ENCODE results near the gene TAF6.
"Not testable (repeated sequence)": the region's sequence is repeated elsewhere in the genome, so short reads cannot be mapped to it uniquely, and the experiment has no call there.

TAF6 gene

DNA sequence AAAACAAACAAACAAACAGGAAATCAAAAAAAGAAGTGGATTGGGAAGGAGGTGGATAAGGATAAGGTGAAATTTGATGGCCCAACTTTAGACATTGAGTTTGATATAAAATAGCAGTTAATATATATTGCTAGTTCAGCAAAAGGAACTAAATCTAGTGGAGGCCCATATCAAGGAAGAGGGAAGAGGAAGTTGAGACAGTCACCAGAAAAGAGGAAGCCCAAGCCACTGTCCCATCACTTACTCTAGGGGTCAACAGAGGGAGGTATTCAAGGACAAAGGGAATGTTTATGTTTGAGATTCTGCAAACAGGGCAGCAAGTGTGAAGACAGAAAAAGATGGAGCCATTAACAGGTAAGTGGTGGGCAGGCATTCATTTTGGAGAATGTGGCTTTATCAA is 33.2 kb upstream of the TAF6 start:
- no peak for DNase-seq

DNA sequence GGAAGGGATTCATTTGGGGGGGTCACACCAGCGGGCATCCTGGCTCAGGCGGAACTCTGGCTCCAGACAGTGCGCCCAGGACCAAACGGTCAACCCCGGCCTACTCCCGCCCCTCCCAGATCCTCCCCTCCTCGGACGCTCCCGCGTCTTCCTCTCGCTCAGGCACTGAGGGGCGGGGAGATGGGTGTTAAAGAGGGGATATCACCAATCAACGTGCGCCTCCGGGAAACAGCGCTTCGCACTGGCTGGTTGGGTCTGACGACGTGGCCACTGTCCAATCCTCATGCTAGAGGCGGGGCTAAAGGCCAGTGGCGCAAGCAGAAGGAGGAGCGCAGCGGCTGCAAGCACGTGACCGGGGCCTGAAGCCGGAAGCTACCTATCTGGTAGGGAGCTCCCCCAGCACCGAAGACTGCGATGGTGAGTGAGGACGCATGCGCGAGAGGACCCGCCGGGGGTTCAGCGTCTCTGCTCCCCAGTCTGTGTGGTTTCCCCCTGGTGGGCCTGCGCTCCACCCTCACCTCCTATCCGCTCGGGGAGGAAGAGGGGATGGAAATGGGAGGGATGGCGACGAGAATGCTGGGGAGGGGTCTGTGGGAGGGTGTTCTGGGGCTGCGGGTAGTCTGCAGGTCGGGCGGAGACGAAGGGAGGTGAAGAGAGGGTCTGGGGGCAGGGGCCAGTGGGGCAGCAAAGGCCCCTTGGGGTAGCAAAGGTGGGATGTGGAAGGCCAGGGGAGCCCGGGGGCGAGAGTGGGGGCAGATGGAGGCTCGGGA is 29.6 kb upstream of the TAF6 start, which contains the start of gene LAMTOR4:
TSS of gene LAMTOR4 (plus strand) at position 360 of the 770 bp plus-strand sequence. CDS start at position 415, 55 bp downstream.
- peak; percentile 99 for DNase-seq

DNA sequence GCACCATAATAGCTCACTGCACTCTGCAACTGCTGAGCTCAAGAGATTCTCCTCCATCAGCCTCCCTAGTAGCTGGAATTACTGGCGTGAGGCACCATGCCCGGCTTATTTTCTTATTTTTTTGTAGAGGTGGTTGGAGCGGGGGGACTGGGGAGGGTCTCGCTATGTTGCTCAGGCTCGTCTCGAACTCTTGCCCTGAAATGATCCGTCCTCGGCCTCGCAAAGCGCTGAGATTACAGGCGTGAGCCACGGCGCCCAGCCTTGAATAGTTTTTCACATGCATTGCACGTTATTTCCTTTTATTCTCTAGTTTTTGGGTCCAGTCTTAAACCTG is 29.0 kb upstream of the TAF6 start:
- DNase-seq, result no peak

DNA sequence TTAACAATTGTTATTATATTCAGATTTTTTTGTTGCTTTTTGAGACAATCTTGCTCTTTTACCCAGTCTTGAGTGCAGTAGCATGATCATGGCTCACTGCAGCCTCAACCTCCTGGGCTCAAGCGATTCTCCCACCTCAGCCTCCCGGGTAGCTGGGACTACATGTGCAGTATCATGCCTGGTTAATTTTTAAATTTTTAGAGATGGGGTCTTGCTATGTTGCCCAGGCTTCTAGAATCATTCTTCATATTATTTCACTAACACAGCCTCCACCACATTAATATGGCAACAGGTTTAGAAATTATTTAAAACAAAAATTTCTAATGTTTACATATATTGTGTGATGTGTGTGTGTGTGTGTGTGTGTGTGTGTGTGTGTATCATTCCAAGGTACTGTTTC is 28.1 kb upstream of the TAF6 start:
- no peak for DNase-seq

DNA sequence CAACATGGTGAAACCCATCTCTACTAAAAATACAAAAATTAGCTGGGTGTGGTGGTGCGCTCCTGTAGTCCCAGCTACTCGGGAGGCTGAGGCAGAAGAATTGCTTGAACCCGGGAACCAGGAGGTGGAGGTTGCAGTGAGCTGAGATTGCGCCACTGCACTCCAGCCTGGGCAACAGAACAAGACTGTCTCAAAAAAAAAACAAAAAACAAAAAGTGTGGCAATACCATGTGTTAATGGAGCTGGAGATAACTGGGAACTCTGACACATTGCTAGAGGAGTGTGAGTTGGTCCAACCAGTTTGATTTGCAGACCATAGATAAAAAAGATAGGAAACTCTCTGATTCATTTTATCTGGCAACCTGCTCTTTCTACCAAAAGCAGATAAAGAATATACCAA is 27.2 kb upstream of the TAF6 start:
- peak; percentile 68 for DNase-seq

DNA sequence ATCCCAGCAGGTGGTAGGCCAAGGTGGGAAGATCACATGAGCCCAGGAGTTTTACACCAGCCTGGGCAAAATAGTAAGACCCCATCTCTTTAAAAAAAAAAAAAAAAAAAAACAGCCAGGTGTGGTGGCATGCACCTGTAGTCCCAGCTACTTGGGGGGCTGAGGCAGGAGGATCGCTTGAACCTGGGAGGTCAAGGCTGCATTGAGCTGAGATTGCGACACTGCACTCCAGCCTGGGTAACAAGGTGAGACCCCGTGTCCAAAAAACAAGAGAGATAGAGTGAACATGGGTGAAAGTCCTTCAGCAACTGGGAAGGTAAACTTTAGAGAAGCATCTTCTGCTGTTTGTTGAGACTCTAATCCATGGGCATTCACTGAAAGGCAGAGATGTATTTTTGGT is 23.3 kb upstream of the TAF6 start:
- no peak for DNase-seq

DNA sequence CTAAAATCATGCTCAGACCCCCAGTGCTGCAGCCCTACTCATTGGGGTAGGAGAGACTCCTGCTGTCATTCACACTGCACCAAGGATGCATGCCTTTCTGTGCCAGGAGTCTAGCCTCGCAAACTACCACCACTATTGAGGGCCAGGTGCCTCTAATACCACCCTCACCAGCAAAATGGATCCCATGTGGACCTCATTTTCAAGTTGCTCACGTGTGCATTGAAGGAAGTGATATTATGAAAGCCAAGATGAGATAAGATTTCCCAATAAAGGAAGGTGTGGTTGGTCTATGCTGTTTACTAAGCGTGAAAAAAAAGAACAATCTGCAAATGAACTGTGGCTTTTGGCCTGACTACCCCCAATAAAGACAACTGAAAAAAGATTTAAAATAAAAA is 22.4 kb upstream of the TAF6 start:
- no peak for DNase-seq

DNA sequence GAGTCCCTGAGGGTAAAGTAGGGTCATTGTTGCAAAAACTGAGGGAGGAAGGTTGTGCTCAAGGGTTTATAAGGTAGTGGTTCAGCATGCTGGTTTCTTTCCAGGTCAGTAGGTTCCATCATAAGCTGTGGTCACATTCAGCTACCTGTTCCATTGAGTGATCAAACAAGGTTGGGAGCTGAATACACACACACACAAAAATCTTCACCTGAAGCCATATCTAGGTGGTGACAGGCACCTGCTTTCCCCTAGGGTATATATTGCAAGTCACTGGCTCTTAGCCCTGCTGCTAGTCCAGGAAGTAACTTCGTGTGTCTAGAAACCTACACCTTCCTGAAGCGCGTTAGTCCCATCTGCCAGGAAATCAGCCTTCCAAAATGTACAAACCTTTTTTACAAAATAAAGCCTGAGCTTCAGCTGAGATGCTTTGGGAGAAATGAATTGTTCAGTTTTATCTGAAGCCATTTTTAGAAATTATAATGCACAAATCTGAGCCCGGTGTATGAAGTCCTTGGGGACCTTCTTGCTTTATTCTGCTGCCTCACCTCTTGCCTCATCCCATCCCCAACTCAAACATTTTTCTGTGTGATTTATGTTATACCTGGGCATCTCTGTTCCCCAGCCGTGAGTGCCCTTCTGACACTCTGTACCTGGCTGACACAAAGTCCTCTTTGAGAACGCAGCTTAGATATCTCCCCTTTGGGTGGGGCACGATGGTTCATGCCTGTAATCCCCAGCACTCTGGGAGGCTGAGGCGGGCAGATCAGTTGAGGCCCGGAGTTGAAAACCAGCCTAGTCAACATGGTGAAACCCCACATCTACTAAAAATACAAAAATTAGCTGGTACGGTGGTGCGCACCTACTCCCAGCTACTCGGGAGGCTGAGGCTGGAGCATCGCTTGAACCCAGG is 18.9 kb upstream of the TAF6 start:
- no peak for DNase-seq

DNA sequence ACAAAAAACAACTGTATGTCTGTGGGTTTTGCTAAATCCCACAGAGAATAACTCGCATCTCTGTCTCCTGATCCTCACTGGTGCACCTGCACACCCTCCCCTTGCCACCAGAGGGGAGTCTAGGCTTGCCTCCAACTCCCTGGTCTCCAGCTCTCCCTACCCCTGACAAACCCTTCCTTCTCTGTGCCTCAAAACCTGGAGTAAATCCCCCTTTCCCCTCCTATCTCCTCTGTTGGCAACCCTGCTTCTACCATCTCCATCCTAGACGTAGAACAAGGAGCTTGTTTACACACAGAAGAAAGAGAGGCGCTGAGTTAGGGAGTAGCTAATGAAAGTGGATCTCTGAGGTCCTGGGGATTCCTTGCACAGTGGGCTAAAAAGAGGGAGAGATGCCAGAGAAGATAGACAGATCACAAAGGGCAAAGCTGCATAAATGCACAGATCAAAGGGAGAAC is 13.6 kb upstream of the TAF6 start:
- peak; percentile 78 for DNase-seq

DNA sequence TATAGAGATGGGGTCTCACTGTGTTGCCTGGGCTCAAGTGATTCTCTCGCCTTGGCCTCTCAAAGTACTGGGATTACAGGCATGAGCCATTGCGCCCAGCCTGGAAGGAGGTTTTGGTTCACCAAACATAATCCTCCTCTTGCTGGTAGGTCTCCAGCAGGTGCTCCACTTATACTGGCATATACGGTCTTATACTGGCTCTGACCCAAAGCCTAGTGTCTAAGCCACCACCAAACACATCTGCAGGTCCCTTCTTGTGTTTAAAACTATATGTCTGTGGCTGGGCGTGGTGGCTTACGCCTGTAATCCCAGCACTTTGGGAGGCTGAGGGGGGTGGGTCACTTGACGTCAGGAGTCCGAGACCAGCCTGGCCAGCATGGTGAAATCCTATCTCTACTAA is 13.0 kb upstream of the TAF6 start:
- DNase-seq, result no peak

DNA sequence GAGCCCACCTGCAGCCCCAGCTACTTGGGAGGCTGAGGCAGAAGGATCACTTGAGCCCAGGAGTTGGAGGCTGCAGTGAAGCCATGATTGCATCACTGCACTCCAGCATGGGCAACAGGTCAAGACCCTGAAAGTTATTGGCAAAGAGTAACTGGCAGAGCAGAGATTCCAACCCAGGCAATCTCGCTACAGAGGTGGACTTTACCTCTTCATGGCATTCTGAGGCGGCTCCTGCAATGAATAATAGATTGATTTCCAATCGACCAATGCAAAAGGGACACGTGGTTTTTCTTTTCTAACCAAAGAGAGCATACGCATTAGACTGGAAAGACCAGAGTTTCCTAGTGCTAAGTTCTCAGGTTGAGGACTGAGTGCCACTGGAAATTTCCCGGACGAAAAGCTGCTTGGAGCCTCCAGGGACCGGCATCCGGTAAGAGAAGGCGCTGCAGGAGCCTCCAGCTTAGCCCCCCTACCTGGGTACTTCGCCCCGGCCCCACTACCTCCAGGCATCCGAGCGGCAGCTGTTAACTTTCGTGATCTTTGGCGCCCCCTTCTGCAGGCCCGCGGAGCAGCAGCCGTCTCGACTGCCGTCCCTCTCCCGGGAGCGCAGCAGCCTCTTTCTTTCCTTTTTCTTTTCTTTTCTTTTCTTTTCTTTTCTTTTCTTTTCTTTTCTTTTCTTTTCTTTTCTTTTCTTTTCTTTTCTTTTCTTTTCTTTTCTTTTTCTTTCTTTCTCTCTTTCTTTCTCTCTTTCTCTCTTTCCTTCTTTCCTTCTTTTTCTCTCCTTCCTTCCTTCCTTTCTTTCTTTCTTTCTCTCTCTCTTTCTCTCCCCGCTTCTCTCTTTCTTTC is 11.7 kb upstream of the TAF6 start:
- DNase-seq, result peak; percentile 64

DNA sequence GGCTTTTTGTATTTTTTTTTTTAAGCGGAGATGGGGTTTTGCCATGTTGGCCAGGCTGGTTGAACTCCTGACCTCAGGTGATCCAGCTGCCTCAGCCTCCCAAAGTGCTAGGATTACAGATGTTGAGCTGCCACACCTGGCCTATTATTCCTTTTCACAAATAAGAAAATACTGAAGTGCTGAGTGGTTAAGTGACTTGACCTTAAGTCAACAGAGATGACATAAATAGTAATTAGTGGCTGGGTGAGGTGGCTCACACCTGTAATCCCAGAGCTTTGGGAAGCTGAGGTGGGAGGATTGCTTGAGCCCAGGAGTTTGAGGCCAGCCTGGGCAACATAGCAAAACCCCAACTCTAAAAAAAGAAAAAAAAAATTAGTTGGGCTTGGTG is 11.1 kb upstream of the TAF6 start:
- DNase-seq, result not testable (repeated sequence)

DNA sequence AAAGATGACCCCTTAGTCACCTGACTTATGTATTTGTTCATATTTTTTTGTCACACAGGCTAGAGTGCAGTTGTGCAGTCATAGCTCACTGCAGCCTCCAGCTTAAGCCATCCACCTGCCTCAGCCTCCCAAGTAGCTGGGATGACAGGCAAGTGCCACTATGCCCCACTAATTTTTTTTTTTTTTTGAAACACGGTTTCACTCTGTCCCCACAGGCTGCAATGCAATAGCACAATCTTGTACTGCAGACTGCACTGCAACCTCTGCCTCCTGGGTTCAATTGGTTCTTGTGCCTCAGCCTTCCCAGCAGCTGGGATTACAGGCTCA is 9.4 kb upstream of the TAF6 start:
- DNase-seq, result no peak

DNA sequence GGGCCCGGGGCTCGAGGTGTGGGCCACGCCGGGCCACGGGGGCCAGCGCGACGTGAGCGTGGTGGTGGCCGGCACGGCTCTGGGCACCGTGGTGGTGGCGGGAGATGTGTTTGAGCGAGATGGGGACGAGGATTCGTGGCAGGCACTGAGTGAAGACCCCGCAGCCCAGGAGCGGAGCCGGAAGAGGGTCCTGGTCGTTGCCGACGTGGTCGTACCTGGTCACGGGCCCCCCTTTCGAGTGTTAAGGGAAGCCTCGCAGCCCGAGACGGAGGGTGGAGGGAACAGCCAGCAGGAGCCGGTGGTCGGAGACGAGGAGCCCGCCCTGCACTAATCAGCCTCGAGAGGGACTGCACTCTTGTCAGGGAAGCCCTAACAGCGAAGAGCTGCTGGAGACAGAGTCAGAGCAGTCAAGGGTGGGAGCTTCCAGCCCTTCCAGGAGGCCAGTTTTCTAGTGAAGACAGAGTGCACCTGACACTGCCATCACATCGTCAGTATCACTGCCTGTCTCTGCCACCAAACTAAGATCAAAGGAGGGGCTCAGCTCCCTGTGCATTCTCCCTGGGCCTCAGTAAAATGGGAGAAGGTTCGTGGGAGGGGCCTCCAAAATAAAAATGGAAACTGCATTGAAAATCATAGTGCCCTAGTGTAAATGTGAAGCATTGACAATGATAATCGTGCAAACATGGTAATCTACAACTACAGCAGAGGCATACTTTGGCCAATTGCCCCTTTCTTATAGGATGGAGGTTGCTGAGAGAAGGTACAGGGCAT is 8.9 kb upstream of the TAF6 start:
- DNase-seq, result peak; percentile 52

DNA sequence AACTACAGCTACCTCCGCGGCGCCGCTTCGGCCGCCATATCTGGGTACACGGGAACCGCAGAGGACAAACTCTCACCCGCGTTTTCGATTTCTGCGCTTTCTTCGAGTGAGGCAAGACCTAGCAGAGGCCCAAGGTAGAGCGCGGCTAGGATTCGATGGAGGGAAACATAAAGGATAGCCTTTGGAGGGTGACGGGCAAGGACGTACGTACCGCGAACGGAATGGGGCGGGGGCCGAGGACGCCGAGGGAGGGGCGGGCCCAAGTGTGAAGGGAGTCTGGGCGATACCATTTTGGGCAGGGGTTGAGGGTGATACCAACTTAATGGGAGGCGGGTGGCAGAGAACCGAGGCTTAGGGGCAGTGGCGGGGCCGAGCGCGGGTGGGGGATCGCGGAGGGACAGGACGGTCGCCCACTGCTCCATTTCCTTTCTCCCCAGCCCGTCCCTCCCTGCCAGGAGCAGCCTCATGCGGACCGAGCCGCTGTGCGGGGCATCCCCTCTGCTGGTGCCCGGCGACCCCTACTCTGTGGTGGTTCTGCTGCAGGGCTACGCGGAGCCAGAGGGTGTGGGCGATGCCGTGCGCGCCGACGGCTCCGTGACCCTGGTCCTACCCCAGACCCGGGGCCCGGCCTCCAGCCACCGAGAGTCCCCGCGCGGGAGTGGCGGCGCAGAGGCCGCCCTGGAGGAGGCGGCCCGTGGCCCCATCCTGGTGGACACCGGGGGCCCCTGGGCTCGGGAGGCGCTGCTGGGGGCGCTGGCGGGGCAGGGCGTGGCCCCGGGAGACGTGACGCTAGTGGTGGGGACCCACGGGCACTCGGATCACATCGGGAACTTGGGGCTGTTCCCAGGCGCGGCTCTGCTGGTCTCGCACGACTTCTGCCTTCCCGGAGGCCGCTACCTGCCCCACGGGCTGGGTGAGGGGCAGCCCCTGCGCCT is 8.0 kb upstream of the TAF6 start, which contains the start of gene MBLAC1:
TSS of gene MBLAC1 (plus strand) at position 37 of the 935 bp plus-strand sequence. CDS start at position 466, 429 bp downstream.
- DNase-seq, result peak; percentile 92

DNA sequence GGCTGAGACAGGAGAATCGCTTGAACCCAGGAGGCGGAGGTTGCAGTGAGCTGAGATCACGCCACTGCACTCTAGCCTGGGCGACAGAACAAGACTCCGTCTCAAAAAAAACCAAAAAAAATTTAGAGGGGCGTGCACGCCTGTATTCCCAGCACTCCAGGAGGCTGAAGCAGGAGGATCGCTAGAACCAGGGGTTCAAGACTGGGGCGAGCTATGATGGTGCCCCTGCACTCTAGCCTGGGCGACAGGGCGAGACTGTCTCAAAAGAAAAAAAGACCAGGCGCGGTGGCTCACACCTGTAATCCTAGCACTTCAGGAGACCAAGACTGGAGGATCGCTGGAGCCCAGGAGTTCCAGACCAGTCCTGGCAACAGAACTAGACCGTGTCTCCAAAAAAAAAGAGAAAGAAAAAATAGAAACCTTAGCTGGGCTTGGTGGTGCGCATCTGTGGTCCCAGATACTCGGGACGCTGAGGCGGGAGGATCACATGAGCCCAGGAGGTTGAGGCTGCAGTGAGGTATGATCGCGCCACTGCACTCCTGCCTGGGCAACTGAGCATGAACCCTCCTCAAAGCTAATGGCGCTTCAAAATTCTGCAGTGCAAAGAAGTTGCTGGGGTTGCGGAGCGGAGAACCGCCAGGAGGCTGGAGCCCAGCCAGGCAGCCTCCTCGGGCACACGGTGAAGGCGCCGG is 7.2 kb upstream of the TAF6 start:
- DNase-seq, result no peak

DNA sequence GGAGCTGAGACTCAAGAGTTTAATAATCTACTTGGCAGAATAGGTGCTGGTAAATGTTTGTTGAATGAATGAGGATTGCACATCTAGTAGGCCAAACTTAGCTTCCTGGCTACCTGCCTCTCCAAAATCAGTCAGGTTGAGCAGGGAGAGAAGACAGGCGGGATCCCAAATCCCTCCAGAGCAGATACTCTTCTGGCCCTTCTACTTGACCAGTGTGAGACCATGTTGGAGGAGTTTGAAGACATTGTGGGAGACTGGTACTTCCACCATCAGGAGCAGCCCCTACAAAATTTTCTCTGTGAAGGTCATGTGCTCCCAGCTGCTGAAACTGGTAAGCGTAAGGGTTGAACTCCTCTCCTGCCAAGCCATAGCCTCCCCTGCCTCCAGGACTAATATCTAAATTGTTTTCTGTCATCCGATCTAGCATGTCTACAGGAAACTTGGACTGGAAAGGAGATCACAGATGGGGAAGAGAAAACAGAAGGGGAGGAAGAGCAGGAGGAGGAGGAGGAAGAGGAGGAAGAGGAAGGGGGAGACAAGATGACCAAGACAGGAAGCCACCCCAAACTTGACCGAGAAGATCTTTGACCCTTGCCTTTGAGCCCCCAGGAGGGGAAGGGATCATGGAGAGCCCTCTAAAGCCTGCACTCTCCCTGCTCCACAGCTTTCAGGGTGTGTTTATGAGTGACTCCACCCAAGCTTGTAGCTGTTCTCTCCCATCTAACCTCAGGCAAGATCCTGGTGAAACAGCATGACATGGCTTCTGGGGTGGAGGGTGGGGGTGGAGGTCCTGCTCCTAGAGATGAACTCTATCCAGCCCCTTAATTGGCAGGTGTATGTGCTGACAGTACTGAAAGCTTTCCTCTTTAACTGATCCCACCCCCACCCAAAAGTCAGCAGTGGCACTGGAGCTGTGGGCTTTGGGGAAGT is 5.4 kb upstream of the TAF6 start:
- DNase-seq, result peak; percentile 64

DNA sequence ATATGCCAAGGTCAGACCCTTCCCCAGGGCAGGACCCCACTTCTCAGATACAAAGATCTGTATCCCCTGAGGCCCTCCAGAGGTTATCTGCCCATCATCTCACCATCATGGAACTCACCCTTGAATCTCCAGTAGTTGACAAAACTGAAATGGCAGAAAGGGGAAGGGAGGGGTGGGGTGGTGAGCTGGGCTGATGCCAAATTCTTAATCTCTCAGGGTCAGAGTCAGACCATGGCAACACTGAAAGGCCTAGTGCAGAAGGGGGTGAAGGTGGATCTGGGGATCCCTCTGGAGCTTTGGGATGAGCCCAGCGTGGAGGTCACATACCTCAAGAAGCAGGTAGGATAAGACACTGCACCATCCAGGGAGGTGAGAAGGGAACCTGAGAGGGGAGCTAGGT is 3.4 kb upstream of the TAF6 start:
- peak; percentile 90 for DNase-seq

DNA sequence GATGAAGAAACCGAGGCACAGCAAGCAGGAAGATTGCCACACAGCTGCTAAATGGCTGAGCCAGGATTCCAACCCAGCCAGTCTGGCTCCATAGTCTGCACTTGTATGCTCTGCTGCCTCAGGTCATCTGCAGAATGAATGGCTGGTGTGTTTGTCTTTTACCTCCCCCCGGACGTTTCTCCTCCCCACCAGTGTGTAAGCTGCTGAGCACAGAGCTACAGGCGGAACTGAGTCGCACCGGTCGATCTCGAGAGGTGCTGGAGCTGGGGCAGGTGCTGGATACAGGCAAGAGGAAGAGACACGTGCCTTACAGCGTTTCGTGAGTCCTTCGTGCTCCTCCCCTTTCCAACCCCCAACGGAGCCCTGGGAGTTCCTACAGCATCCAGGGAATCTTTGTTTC is 2.9 kb upstream of the TAF6 start:
- DNase-seq, result no peak

DNA sequence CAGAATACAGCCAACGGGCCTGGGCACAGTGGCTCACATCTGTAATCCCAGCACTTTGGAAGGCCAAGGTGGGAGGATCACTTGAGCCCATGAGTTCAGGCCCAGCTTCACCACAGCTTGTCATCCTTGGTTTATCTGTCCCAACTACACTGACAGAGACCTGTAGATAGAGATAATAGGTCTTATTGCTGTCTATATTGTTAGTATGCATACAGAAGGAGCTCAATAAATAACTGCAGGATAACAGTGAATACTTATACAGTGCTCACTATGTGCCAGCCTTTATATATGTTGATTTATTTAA is 1.5 kb upstream of the TAF6 start:
- DNase-seq, result peak; percentile 66
